H9 (cell line): ENCODE data around the gene LSS. TPM values are rescaled to one million over a fixed set of nuclear protein-coding genes. Genes with fewer than 3 reads are reported as not detected.

ENCODE experiments used
- DNase-seq: peaks from one replicate; pipeline ENCODE4 v3.0.0-alpha.2; 2017
- H2AFZ ChIP-seq: one replicate; pipeline ENCODE4 v1.6.1; 2013; ENCODE audit warnings: mild to moderate bottlenecking, low read length, control low read depth, moderate library complexity
- H2AK5ac ChIP-seq: 2 replicates; pipeline ENCODE4 v1.6.1; 2013; ENCODE audit warnings: low read length, control low read depth, mixed read lengths; ENCODE audit not compliant: insufficient read length
- H2BK120ac ChIP-seq: one replicate; pipeline ENCODE4 v1.6.1; 2013; ENCODE audit warnings: low read depth, mild to moderate bottlenecking, low read length, control low read depth, inconsistent platforms; ENCODE audit not compliant: poor library complexity, severe bottlenecking
- H2BK12ac ChIP-seq: 2 replicates; pipeline ENCODE4 v1.6.1; 2013; ENCODE audit warnings: low read length, control low read depth, mixed read lengths, low read depth; ENCODE audit not compliant: insufficient read length
- H2BK15ac ChIP-seq: 2 replicates; pipeline ENCODE4 v1.6.1; 2013; ENCODE audit warnings: low read depth, low read length, control low read depth
- H2BK20ac ChIP-seq: one replicate; pipeline ENCODE4 v1.6.1; 2013; ENCODE audit warnings: low read depth, mild to moderate bottlenecking, low read length, control low read depth, inconsistent platforms; ENCODE audit not compliant: poor library complexity, severe bottlenecking
- H2BK5ac ChIP-seq: 2 replicates; pipeline ENCODE4 v1.6.1; 2013; ENCODE audit warnings: low read length, control low read depth, mixed read lengths; ENCODE audit not compliant: insufficient read length
- H3K14ac ChIP-seq: 2 replicates; pipeline ENCODE4 v1.6.1; 2013; ENCODE audit warnings: low read length, control low read depth; ENCODE audit not compliant: insufficient read depth
- H3K18ac ChIP-seq: 2 replicates; pipeline ENCODE4 v1.6.1; 2013; ENCODE audit warnings: low read depth, mild to moderate bottlenecking, mixed read lengths, low read length, control low read depth; ENCODE audit not compliant: insufficient read length
- H3K23ac ChIP-seq: 2 replicates; pipeline ENCODE4 v1.6.1; 2013; ENCODE audit warnings: low read length, control low read depth, mixed read lengths, low read depth; ENCODE audit not compliant: insufficient read length
- H3K23me2 ChIP-seq: 2 replicates; pipeline ENCODE4 v1.6.1; 2013; ENCODE audit warnings: low read depth, mild to moderate bottlenecking, mixed read lengths, low read length, control low read depth; ENCODE audit not compliant: insufficient read length, poor library complexity, severe bottlenecking
- H3K27ac ChIP-seq: 2 replicates; pipeline ENCODE4 v1.5.1; 2013; ENCODE audit warnings: low read length, control low read depth, mixed read lengths, low read depth; ENCODE audit not compliant: insufficient read length
- H3K27me3 ChIP-seq: 2 replicates; pipeline ENCODE4 v1.6.1; 2013; ENCODE audit warnings: low read length, control low read depth, inconsistent platforms; ENCODE audit not compliant: insufficient read depth
- H3K4ac ChIP-seq: 2 replicates; pipeline ENCODE4 v1.6.1; 2013; ENCODE audit warnings: low read depth, mild to moderate bottlenecking, control low read depth, inconsistent platforms, low read length, moderate library complexity
- H3K4me1 ChIP-seq: 2 replicates; pipeline ENCODE4 v1.6.1; 2013; ENCODE audit warnings: low read length, control low read depth, inconsistent platforms; ENCODE audit not compliant: insufficient read depth
- H3K4me2 ChIP-seq: 2 replicates; pipeline ENCODE4 v1.6.1; 2013; ENCODE audit warnings: low read length, control low read depth, mixed read lengths; ENCODE audit not compliant: insufficient read length, insufficient read depth
- H3K56ac ChIP-seq: 2 replicates; pipeline ENCODE4 v1.6.1; 2013; ENCODE audit warnings: low read depth, mild to moderate bottlenecking, mixed read lengths, low read length, control low read depth; ENCODE audit not compliant: insufficient read length
- H3K79me1 ChIP-seq: 2 replicates; pipeline ENCODE4 v1.6.1; 2013; ENCODE audit warnings: low read depth, mild to moderate bottlenecking, moderate library complexity, low read length, control low read depth, inconsistent platforms; ENCODE audit not compliant: insufficient read depth, poor library complexity, severe bottlenecking
- H3K79me2 ChIP-seq: 2 replicates; pipeline ENCODE4 v1.6.1; 2013; ENCODE audit warnings: low read length, control low read depth, inconsistent platforms; ENCODE audit not compliant: insufficient read depth
- H3K9ac ChIP-seq: 2 replicates; pipeline ENCODE4 v1.6.1; 2013; ENCODE audit warnings: low read length, control low read depth, mixed read lengths; ENCODE audit not compliant: insufficient read length; ENCODE audit errors: extremely low read depth
- H3K9me3 ChIP-seq: one replicate; pipeline ENCODE4 v1.6.1; 2013; ENCODE audit warnings: low read depth, low read length, inconsistent platforms; ENCODE audit not compliant: control insufficient read depth
- H3T11ph ChIP-seq: one replicate; pipeline ENCODE4 v1.6.1; 2013; ENCODE audit warnings: mild to moderate bottlenecking, low read length, control low read depth, inconsistent platforms
- H4K20me1 ChIP-seq: one replicate; pipeline ENCODE4 v1.6.1; 2013; ENCODE audit not compliant: control insufficient read depth, insufficient read length, insufficient read depth
- H4K5ac ChIP-seq: 2 replicates; pipeline ENCODE4 v1.6.1; 2013; ENCODE audit warnings: low read depth, mild to moderate bottlenecking, mixed read lengths, low read length, control low read depth; ENCODE audit not compliant: insufficient read length
- H4K8ac ChIP-seq: replicated peaks from 2 replicates; pipeline ENCODE4 v1.6.1; 2013; ENCODE audit warnings: low read length, control low read depth, mixed read lengths, low read depth; ENCODE audit not compliant: insufficient read length
- H4K91ac ChIP-seq: 2 replicates; pipeline ENCODE4 v1.6.1; 2013; ENCODE audit warnings: low read depth, mild to moderate bottlenecking, moderate library complexity, mixed read lengths, low read length, control low read depth; ENCODE audit not compliant: insufficient read length
- H3K27ac Mint-ChIP-seq, 3 experiments: 2 replicates in 2 of 3; 3 replicates in 1 of 3; pipeline ENCODE4 v1.8.0; 2020 to 2021; ENCODE audit warnings: mixed read lengths in 3 of 3, mild to moderate bottlenecking in 1 of 3, moderate library complexity in 1 of 3
- H3K27me3 Mint-ChIP-seq: 2 replicates; pipeline ENCODE4 v1.8.0; 2021; ENCODE audit warnings: low read depth, mild to moderate bottlenecking, moderate library complexity, mixed read lengths
- H3K36me3 Mint-ChIP-seq, 3 experiments: 2 replicates in 2 of 3; 3 replicates in 1 of 3; pipeline ENCODE4 v1.8.0; 2020 to 2021; ENCODE audit warnings: low read depth in 3 of 3, mixed read lengths in 3 of 3; ENCODE audit not compliant: insufficient read depth in 1 of 3
- H3K4me1 Mint-ChIP-seq, 2 experiments: 2 replicates each; pipeline ENCODE4 v1.8.0; 2020; ENCODE audit warnings: mixed read lengths in 2 of 2
- H3K4me3 Mint-ChIP-seq, 2 experiments: 2 replicates in 1 of 2; 3 replicates in 1 of 2; pipeline ENCODE4 v1.8.0; 2020 to 2021; ENCODE audit warnings: mild to moderate bottlenecking in 2 of 2, mixed read lengths in 2 of 2, moderate library complexity in 1 of 2
- H3K9me3 Mint-ChIP-seq, 2 experiments: 2 replicates in 1 of 2; 3 replicates in 1 of 2; pipeline ENCODE4 v1.8.0; 2020; ENCODE audit warnings: mild to moderate bottlenecking in 2 of 2, mixed read lengths in 2 of 2, moderate library complexity in 1 of 2
- WGBS: extraction: QIAGEN DNeasy Blood & Tissue Kit; methylation state at CpG from one replicate; pipeline ENCODE4 v1.1.7; 2013; ENCODE audit warnings: missing lambda C conversion rate, low lambda C conversion rate, mixed read lengths; ENCODE audit not compliant: insufficient read length; ENCODE audit errors: extremely low coverage; 5-methylcytosine and 5-hydroxymethylcytosine counted together
- total RNA-seq: library from RNA; stranded (reverse); gene quantifications from 2 replicates; pipeline ENCODE4 v1.2.1, GENCODE V29; 2021
- TF ChIP-seq, protein P1 (sequence below): fragments of 200-600 bp; sonication (generic); conservative IDR thresholded peaks from 3 replicates; pipeline ENCODE4 v1.8.0; 2021; ENCODE audit warnings: antibody characterized with exemption, mild to moderate bottlenecking

The LSS gene
- total RNA-seq, 1 experiment from 2014 or later, result 69.2 TPM

GRCh38 chr21:46264690-46265144 is 36.1 kb upstream of the LSS start:
- no peak overlapping the region for H3K23ac ChIP-seq
- H2BK20ac ChIP-seq, result no peak overlapping the region
- H3K27me3 ChIP-seq, result no peaks in the 10 kb centered on the region
- H3K9me3 ChIP-seq, result no peaks in the 10 kb centered on the region
- H3K4ac ChIP-seq, result no peak overlapping the region
- no peak for DNase-seq
- no peaks in the 10 kb centered on the region for H3K79me2 ChIP-seq
- H2BK120ac ChIP-seq, result no peak overlapping the region
- H3K18ac ChIP-seq, result no peak overlapping the region
- no peak overlapping the region for H3K56ac ChIP-seq
- H2BK15ac ChIP-seq, result no peak overlapping the region
- H4K91ac ChIP-seq, result no peak overlapping the region
- no CpG with 5 or more reads among the region's 13 CpGs for WGBS
- no peak overlapping the region for H2AFZ ChIP-seq
- TF ChIP-seq, protein P1, sequence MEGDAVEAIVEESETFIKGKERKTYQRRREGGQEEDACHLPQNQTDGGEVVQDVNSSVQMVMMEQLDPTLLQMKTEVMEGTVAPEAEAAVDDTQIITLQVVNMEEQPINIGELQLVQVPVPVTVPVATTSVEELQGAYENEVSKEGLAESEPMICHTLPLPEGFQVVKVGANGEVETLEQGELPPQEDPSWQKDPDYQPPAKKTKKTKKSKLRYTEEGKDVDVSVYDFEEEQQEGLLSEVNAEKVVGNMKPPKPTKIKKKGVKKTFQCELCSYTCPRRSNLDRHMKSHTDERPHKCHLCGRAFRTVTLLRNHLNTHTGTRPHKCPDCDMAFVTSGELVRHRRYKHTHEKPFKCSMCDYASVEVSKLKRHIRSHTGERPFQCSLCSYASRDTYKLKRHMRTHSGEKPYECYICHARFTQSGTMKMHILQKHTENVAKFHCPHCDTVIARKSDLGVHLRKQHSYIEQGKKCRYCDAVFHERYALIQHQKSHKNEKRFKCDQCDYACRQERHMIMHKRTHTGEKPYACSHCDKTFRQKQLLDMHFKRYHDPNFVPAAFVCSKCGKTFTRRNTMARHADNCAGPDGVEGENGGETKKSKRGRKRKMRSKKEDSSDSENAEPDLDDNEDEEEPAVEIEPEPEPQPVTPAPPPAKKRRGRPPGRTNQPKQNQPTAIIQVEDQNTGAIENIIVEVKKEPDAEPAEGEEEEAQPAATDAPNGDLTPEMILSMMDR, result no peak; the same call in 2 of the 3 replicates
- no peak overlapping the region for H4K5ac ChIP-seq
- Mint-ChIP-seq H3K27ac (no peak overlapping the region), H3K9me3 (no peaks in the 10 kb centered on the region), H3K36me3 (peaks cover 36 to 81% (median 79%) of the 10 kb centered on the region in 3 experiments; a peak in 6 of 7 replicates), H3K4me3 (no peak overlapping the region), H3K27me3 (no peaks in the 10 kb centered on the region), H3K4me1 (no peaks in the 10 kb centered on the region)
- no peak overlapping the region for H2AK5ac ChIP-seq
- H3K9ac ChIP-seq, result no peak overlapping the region
- H2BK12ac ChIP-seq, result no peak overlapping the region
- H3K23me2 ChIP-seq, result no peaks in the 10 kb centered on the region
- H3K79me1 ChIP-seq, result no peaks in the 10 kb centered on the region
- no peak overlapping the region for H3T11ph ChIP-seq
- no peak overlapping the region for H3K4me2 ChIP-seq
- H4K8ac ChIP-seq, result no peak overlapping the region
- no peaks in the 10 kb centered on the region for H4K20me1 ChIP-seq
- no peak overlapping the region for H2BK5ac ChIP-seq
- no peaks in the 10 kb centered on the region for H3K4me1 ChIP-seq
- H3K14ac ChIP-seq, result no peak overlapping the region
- no peak overlapping the region for H3K27ac ChIP-seq
